H1 (cell line): ENCODE results near the gene NCAPD3.

Experiments
- ASH2L ChIP-seq: fragments of 200-600, 300-600 bp; sonication (generic); IDR thresholded peaks from one replicate; pipeline ENCODE4 v1.7.1; 2017; ENCODE audit warnings: low read length
- CBX5 ChIP-seq: fragments of 300-800, 300-1000 bp; sonication (generic); IDR thresholded peaks from 2 replicates; pipeline ENCODE4 v1.7.1; 2016; ENCODE audit warnings: antibody characterized with exemption, low read length, low read depth
- EP300 ChIP-seq, 2 experiments: IDR thresholded peaks; 1 replicate in 1 of 2; 2 replicates in 1 of 2; pipeline ENCODE4 v1.6.1; 2011 to 2012; ENCODE audit warnings: low read depth in 2 of 2, low read length in 2 of 2, mild to moderate bottlenecking in 2 of 2, borderline replicate concordance in 1 of 2, inconsistent platforms in 1 of 2, moderate library complexity in 1 of 2
- POLR2A ChIP-seq, 2 experiments: IDR thresholded peaks; 1 replicate in 1 of 2; 2 replicates in 1 of 2; pipeline ENCODE4 v1.6.1; 2011; ENCODE audit warnings: low read depth in 2 of 2, low read length in 2 of 2, mild to moderate bottlenecking in 2 of 2; ENCODE audit errors: control extremely low read depth in 1 of 2
- POLR2AphosphoS5 ChIP-seq: IDR thresholded peaks from 2 replicates; pipeline ENCODE4 v1.6.1; 2011; ENCODE audit warnings: low read depth, low read length
- RFX5 ChIP-seq: IDR thresholded peaks from 2 replicates; pipeline ENCODE4 v1.6.1; 2011; ENCODE audit warnings: low read depth, low read length, improper control_type of control experiment, borderline replicate concordance
- TEAD4 ChIP-seq: IDR thresholded peaks from 2 replicates; pipeline ENCODE4 v1.6.1; 2012; ENCODE audit warnings: low read depth, low read length, inconsistent platforms, mixed read lengths
- TF ChIP-seq, protein P1 (sequence below), 3 experiments: IDR thresholded peaks; 1 replicate in 2 of 3; 2 replicates in 1 of 3; pipeline versions ENCODE4 v1.5.1 to v1.6.1; 2011; ENCODE audit warnings: low read length in 3 of 3, mild to moderate bottlenecking in 3 of 3, inconsistent platforms in 2 of 3, low read depth in 1 of 3, moderate library complexity in 1 of 3; ENCODE audit not compliant: insufficient read depth in 1 of 3; ENCODE audit errors: control extremely low read depth in 1 of 3
- TF ChIP-seq, protein P2 (sequence below): IDR thresholded peaks from 2 replicates; pipeline ENCODE4 v1.6.1; 2011; ENCODE audit warnings: low read length, improper control_type of control experiment
- TF ChIP-seq, protein P3 (sequence below): IDR thresholded peaks from 2 replicates; pipeline ENCODE4 v1.6.1; 2011; ENCODE audit warnings: low read depth, mild to moderate bottlenecking, low read length; ENCODE audit not compliant: insufficient read depth

DNA sequence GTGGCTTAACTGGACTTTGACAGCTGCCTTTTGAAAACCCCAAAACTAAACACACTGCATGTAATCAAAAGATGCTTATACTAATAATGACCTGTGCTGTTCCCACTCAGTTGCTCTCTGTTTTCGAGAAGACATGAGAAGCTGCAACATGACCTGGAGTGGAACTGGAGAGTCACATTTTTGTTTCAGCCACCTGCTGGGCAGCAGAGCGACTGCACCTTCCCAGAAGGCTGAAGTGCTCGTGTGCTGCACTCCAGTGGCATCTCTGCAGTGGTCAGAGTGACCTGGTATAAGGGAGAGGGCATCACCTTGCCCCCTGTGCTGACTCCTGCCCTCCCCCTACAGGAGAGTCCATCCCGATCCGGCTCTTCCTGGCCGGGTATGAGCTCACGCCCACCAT, 20.8 kb upstream of the NCAPD3 start:
- TF ChIP-seq TEAD4, result 0 out of 2 replicates have a peak, but pooled peaks have one; percentile 4
- TF ChIP-seq, protein P1, sequence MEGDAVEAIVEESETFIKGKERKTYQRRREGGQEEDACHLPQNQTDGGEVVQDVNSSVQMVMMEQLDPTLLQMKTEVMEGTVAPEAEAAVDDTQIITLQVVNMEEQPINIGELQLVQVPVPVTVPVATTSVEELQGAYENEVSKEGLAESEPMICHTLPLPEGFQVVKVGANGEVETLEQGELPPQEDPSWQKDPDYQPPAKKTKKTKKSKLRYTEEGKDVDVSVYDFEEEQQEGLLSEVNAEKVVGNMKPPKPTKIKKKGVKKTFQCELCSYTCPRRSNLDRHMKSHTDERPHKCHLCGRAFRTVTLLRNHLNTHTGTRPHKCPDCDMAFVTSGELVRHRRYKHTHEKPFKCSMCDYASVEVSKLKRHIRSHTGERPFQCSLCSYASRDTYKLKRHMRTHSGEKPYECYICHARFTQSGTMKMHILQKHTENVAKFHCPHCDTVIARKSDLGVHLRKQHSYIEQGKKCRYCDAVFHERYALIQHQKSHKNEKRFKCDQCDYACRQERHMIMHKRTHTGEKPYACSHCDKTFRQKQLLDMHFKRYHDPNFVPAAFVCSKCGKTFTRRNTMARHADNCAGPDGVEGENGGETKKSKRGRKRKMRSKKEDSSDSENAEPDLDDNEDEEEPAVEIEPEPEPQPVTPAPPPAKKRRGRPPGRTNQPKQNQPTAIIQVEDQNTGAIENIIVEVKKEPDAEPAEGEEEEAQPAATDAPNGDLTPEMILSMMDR (IDR thresholded peaks at IDR 0.05; ENCODE audit: control extremely low read depth in 1 of 3, insufficient read depth in 1 of 3, low read depth in 1 of 3, low read length in 3 of 3), result peak in 2 of 3 experiments; percentile 48 to 57; a peak in 2 of 4 replicates
- no peak for TF ChIP-seq POLR2A (IDR thresholded peaks at IDR 0.05; ENCODE audit: control extremely low read depth in 1 of 2, low read depth in 2 of 2, low read length in 2 of 2)
- no peak for TF ChIP-seq RFX5
- TF ChIP-seq, protein P2, sequence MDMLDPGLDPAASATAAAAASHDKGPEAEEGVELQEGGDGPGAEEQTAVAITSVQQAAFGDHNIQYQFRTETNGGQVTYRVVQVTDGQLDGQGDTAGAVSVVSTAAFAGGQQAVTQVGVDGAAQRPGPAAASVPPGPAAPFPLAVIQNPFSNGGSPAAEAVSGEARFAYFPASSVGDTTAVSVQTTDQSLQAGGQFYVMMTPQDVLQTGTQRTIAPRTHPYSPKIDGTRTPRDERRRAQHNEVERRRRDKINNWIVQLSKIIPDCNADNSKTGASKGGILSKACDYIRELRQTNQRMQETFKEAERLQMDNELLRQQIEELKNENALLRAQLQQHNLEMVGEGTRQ, result no peak
- TF ChIP-seq ASH2L, result no peak
- TF ChIP-seq, protein P3, sequence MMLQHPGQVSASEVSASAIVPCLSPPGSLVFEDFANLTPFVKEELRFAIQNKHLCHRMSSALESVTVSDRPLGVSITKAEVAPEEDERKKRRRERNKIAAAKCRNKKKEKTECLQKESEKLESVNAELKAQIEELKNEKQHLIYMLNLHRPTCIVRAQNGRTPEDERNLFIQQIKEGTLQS, result no peak
- no peak for TF ChIP-seq EP300 (IDR thresholded peaks at IDR 0.05; ENCODE audit: borderline replicate concordance in 1 of 2, low read depth in 2 of 2, low read length in 2 of 2)
- no peak for TF ChIP-seq CBX5
- no peak for TF ChIP-seq POLR2AphosphoS5
